HepG2 (cell line): ENCODE data around the gene EIF2B1. TPM values are rescaled to one million over a fixed set of nuclear protein-coding genes. Genes with fewer than 3 reads are reported as not detected.

Source experiments
- ARHGAP35 ChIP-seq: sonication (generic); formaldehyde crosslinking; IDR thresholded peaks from 2 replicates; pipeline ENCODE4 v1.9.0; 2022; ENCODE audit warnings: mild to moderate bottlenecking, inconsistent platforms, moderate library complexity, missing genetic modification reagents, borderline replicate concordance
- GABPB1 ChIP-seq: IDR thresholded peaks from 2 replicates; pipeline ENCODE4 v1.6.1; 2016; ENCODE audit warnings: mild to moderate bottlenecking, missing genetic modification reagents, moderate library complexity, missing compliant biosample characterization
- PAX8 ChIP-seq: sonication (generic); formaldehyde crosslinking; IDR thresholded peaks from 2 replicates; pipeline ENCODE4 v1.8.0; 2022; ENCODE audit warnings: mild to moderate bottlenecking, missing genetic modification reagents, borderline replicate concordance
- SIN3B ChIP-seq: fragments of 150-350 bp; IDR thresholded peaks from 2 replicates; pipeline ENCODE4 v1.6.1; 2014; ENCODE audit warnings: low read length
- SRY ChIP-seq: sonication (generic); formaldehyde crosslinking; IDR thresholded peaks from 2 replicates; pipeline ENCODE4 v1.8.0; 2022; ENCODE audit warnings: mild to moderate bottlenecking, missing genetic modification reagents
- TSC22D2 ChIP-seq: sonication (generic); formaldehyde crosslinking; IDR thresholded peaks from 2 replicates; pipeline ENCODE4 v1.5.1; 2020; ENCODE audit warnings: missing genetic modification reagents, mild to moderate bottlenecking, borderline replicate concordance
- ZBTB21 ChIP-seq: sonication (generic); formaldehyde crosslinking; IDR thresholded peaks from 2 replicates; pipeline ENCODE4 v1.4.0; 2020; ENCODE audit warnings: missing genetic modification reagents
- ZIK1 ChIP-seq: sonication (generic); formaldehyde crosslinking; IDR thresholded peaks from 2 replicates; pipeline ENCODE4 v1.5.0; 2020; ENCODE audit warnings: mild to moderate bottlenecking, low read depth, missing genetic modification reagents, borderline replicate concordance
- ZMYM3 ChIP-seq: sonication (generic); formaldehyde crosslinking; IDR thresholded peaks from 2 replicates; pipeline ENCODE4 v1.5.1; 2020; ENCODE audit warnings: mild to moderate bottlenecking, missing genetic modification reagents
- ZNF563 ChIP-seq: sonication (generic); formaldehyde crosslinking; IDR thresholded peaks from 2 replicates; pipeline ENCODE4 v1.8.0; 2022; ENCODE audit warnings: mild to moderate bottlenecking, moderate library complexity, missing genetic modification reagents
- ZNF781 ChIP-seq: sonication (generic); formaldehyde crosslinking; IDR thresholded peaks from 2 replicates; pipeline ENCODE4 v1.5.1; 2020; ENCODE audit warnings: borderline replicate concordance, mild to moderate bottlenecking, missing genetic modification reagents; ENCODE audit errors: not compliant biosample characterization
- polyA plus RNA-seq, 8 experiments: library from polyadenylated mRNA; depleted of rRNA in 3 of 8; stranded (reverse) in 7 of 8; unstranded in 1 of 8; fragments of >200 nt; fragmentation: Illumina TruSeq in 4 of 8; extraction: Trizol in 4 of 8; gene quantifications; 2 replicates each; pipeline versions ENCODE4 v1.2.1 to v1.2.3, GENCODE V29; 2011 to 2016; ENCODE audit warnings: low read depth in 4 of 8, missing spikeins in 1 of 8, mixed read lengths in 1 of 8; ENCODE audit not compliant: insufficient read depth in 1 of 8
- total RNA-seq, 5 experiments: library from RNA; depleted of rRNA; stranded (reverse); fragments of >200 nt; fragmentation: Illumina TruSeq; extraction: Trizol; gene quantifications; 2 replicates each; pipeline ENCODE4 v1.2.3, GENCODE V29; 2016; ENCODE audit warnings: low read depth in 1 of 5
- TF ChIP-seq, protein P1 (sequence below), 2 experiments: sonication (generic) in 1 of 2; formaldehyde crosslinking in 1 of 2; IDR thresholded peaks; 2 replicates each; pipeline versions ENCODE4 v1.5.1 to v1.6.1; 2011 to 2020; ENCODE audit warnings: borderline replicate concordance in 1 of 2, low read depth in 1 of 2, low read length in 1 of 2, mild to moderate bottlenecking in 1 of 2, missing genetic modification reagents in 1 of 2, moderate library complexity in 1 of 2
- TF ChIP-seq, protein P2 (sequence below): sonication (generic); formaldehyde crosslinking; IDR thresholded peaks from 2 replicates; pipeline ENCODE4 v1.9.0; 2022; ENCODE audit warnings: missing genetic modification reagents, mild to moderate bottlenecking, borderline replicate concordance
- TF ChIP-seq, protein P3 (sequence below): sonication (generic); formaldehyde crosslinking; IDR thresholded peaks from 2 replicates; pipeline ENCODE4 v1.8.0; 2022; ENCODE audit warnings: mild to moderate bottlenecking, missing genetic modification reagents
- TF ChIP-seq, protein P4 (sequence below): IDR thresholded peaks from 2 replicates; pipeline ENCODE4 v1.6.1; 2016; ENCODE audit warnings: missing biosample characterization, missing genetic modification reagents, low read depth
- TF ChIP-seq, protein P5 (sequence below): sonication (generic); formaldehyde crosslinking; IDR thresholded peaks from 2 replicates; pipeline ENCODE4 v1.4.0; 2020; ENCODE audit warnings: missing genetic modification reagents

EIF2B1 gene
- total and polyA plus RNA-seq, 2 of the 13 experiments (the other 11 are each of a cell fraction or from before 2014, with no cell fraction given) = 18.7 to 37.4 TPM

DNA sequence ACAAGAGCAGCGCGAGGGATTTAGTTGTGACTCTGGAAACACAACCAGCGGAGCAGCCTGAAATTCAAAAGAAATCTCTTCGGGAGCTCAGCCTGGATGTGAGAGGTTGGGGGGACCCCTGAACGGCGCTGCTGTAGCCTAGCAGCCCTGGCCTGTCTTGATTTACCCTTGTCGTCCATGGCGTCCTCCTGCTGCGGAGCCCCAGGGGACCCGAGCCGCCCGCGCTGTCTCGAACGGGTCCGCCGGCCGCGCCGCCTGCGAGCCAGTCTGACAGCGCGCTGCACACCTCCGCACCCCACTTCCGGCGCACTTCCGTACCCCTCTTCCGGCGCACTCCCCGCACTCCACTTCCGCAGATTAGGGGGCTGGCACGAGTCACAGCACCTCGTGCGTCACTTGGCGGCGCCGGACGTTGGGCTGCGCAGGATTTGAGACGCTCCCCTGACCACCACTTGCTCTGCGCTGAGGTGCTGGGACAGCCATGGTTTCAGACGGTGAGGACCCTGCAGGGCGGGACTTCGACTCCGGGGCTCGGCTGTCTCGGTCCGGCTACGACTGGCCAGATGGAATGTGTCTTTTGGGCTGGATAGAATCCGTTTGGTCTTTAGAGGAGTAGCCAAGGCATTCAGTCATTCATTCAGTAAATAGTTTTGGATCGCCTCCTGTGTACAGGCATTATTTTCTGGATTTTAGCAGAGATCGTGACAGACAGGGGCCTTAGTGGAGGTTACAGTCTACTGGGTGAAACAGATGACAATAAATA lies at the start of gene EIF2B1, which contains the start of gene GTF2H3 (continued):
- TF ChIP-seq TSC22D2 = 0 out of 2 replicates have a peak, but pooled peaks have one; percentile 85
- TF ChIP-seq, protein P1, sequence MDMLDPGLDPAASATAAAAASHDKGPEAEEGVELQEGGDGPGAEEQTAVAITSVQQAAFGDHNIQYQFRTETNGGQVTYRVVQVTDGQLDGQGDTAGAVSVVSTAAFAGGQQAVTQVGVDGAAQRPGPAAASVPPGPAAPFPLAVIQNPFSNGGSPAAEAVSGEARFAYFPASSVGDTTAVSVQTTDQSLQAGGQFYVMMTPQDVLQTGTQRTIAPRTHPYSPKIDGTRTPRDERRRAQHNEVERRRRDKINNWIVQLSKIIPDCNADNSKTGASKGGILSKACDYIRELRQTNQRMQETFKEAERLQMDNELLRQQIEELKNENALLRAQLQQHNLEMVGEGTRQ (IDR thresholded peaks at IDR 0.05; ENCODE audit: low read depth, low read length) = no peak
- TF ChIP-seq, protein P1 (CRISPR knock-in tag; IDR thresholded peaks at IDR 0.05; ENCODE audit: borderline replicate concordance) = no peak
- no peak for TF ChIP-seq PAX8
- TF ChIP-seq, protein P2, sequence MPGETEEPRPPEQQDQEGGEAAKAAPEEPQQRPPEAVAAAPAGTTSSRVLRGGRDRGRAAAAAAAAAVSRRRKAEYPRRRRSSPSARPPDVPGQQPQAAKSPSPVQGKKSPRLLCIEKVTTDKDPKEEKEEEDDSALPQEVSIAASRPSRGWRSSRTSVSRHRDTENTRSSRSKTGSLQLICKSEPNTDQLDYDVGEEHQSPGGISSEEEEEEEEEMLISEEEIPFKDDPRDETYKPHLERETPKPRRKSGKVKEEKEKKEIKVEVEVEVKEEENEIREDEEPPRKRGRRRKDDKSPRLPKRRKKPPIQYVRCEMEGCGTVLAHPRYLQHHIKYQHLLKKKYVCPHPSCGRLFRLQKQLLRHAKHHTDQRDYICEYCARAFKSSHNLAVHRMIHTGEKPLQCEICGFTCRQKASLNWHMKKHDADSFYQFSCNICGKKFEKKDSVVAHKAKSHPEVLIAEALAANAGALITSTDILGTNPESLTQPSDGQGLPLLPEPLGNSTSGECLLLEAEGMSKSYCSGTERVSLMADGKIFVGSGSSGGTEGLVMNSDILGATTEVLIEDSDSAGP = peak; percentile 94
- TF ChIP-seq, protein P3, sequence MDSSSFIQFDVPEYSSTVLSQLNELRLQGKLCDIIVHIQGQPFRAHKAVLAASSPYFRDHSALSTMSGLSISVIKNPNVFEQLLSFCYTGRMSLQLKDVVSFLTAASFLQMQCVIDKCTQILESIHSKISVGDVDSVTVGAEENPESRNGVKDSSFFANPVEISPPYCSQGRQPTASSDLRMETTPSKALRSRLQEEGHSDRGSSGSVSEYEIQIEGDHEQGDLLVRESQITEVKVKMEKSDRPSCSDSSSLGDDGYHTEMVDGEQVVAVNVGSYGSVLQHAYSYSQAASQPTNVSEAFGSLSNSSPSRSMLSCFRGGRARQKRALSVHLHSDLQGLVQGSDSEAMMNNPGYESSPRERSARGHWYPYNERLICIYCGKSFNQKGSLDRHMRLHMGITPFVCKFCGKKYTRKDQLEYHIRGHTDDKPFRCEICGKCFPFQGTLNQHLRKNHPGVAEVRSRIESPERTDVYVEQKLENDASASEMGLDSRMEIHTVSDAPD (CRISPR knock-in tag) = peak; percentile 31; the same call in 1 of the 2 replicates
- TF ChIP-seq ZNF563 (CRISPR knock-in tag) = peak; percentile 82
- 0 out of 2 replicates have a peak, but pooled peaks have one; percentile 72 for TF ChIP-seq ARHGAP35 (CRISPR knock-in tag)
- TF ChIP-seq, protein P4, sequence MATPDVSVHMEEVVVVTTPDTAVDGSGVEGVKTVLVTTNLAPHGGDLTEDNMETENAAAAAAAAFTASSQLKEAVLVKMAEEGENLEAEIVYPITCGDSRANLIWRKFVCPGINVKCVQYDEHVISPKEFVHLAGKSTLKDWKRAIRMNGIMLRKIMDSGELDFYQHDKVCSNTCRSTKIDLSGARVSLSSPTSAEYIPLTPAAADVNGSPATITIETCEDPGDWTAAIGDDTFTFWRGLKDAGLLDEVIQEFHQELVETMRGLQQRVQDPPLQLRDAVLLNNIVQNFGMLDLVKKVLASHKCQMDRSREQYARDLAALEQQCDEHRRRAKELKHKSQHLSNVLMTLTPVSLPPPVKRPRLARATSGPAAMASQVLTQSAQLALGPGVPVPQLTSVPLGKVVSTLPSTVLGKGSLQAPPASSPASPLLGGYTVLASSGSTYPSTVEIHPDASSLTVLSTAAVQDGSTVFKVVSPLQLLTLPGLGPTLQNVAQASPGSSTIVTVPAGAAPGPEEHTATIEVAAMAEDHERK = peak; percentile 57; the same call in 1 of the 2 replicates
- peak; percentile 82 for TF ChIP-seq ZNF781
- TF ChIP-seq SRY (CRISPR knock-in tag) = peak; percentile 25; the same call in 1 of the 2 replicates
- peak; percentile 95 for TF ChIP-seq SIN3B
- no peak; the same call in 1 of the 2 replicates for TF ChIP-seq ZMYM3 (CRISPR knock-in tag)
- TF ChIP-seq, protein P5, sequence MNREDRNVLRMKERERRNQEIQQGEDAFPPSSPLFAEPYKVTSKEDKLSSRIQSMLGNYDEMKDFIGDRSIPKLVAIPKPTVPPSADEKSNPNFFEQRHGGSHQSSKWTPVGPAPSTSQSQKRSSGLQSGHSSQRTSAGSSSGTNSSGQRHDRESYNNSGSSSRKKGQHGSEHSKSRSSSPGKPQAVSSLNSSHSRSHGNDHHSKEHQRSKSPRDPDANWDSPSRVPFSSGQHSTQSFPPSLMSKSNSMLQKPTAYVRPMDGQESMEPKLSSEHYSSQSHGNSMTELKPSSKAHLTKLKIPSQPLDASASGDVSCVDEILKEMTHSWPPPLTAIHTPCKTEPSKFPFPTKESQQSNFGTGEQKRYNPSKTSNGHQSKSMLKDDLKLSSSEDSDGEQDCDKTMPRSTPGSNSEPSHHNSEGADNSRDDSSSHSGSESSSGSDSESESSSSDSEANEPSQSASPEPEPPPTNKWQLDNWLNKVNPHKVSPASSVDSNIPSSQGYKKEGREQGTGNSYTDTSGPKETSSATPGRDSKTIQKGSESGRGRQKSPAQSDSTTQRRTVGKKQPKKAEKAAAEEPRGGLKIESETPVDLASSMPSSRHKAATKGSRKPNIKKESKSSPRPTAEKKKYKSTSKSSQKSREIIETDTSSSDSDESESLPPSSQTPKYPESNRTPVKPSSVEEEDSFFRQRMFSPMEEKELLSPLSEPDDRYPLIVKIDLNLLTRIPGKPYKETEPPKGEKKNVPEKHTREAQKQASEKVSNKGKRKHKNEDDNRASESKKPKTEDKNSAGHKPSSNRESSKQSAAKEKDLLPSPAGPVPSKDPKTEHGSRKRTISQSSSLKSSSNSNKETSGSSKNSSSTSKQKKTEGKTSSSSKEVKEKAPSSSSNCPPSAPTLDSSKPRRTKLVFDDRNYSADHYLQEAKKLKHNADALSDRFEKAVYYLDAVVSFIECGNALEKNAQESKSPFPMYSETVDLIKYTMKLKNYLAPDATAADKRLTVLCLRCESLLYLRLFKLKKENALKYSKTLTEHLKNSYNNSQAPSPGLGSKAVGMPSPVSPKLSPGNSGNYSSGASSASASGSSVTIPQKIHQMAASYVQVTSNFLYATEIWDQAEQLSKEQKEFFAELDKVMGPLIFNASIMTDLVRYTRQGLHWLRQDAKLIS (CRISPR knock-in tag) = 0 out of 2 replicates have a peak, but pooled peaks have one; percentile 32
- peak; percentile 53; the same call in 1 of the 2 replicates for TF ChIP-seq ZBTB21 (CRISPR knock-in tag)
- TF ChIP-seq ZIK1 (CRISPR knock-in tag) = peak; percentile 87
- TF ChIP-seq GABPB1 (CRISPR knock-in tag) = peak; percentile 100
